H9 (cell line): ENCODE measurements around the gene TAS1R1. TPM values are rescaled to one million over a fixed set of nuclear protein-coding genes. Genes with fewer than 3 reads are reported as not detected.
A peak's percentile ranks its signal among the peaks of the same experiment; 100 is the strongest.

Source experiments
- DNase-seq: peaks from one replicate; pipeline ENCODE4 v3.0.0-alpha.2; 2017
- H2AFZ ChIP-seq: one replicate; pipeline ENCODE4 v1.6.1; 2013; ENCODE audit warnings: mild to moderate bottlenecking, low read length, control low read depth, moderate library complexity
- H2AK5ac ChIP-seq: 2 replicates; pipeline ENCODE4 v1.6.1; 2013; ENCODE audit warnings: low read length, control low read depth, mixed read lengths; ENCODE audit not compliant: insufficient read length
- H2BK120ac ChIP-seq: one replicate; pipeline ENCODE4 v1.6.1; 2013; ENCODE audit warnings: low read depth, mild to moderate bottlenecking, low read length, control low read depth, inconsistent platforms; ENCODE audit not compliant: poor library complexity, severe bottlenecking
- H2BK12ac ChIP-seq: 2 replicates; pipeline ENCODE4 v1.6.1; 2013; ENCODE audit warnings: low read length, control low read depth, mixed read lengths, low read depth; ENCODE audit not compliant: insufficient read length
- H2BK15ac ChIP-seq: 2 replicates; pipeline ENCODE4 v1.6.1; 2013; ENCODE audit warnings: low read depth, low read length, control low read depth
- H2BK20ac ChIP-seq: one replicate; pipeline ENCODE4 v1.6.1; 2013; ENCODE audit warnings: low read depth, mild to moderate bottlenecking, low read length, control low read depth, inconsistent platforms; ENCODE audit not compliant: poor library complexity, severe bottlenecking
- H2BK5ac ChIP-seq: 2 replicates; pipeline ENCODE4 v1.6.1; 2013; ENCODE audit warnings: low read length, control low read depth, mixed read lengths; ENCODE audit not compliant: insufficient read length
- H3K14ac ChIP-seq: 2 replicates; pipeline ENCODE4 v1.6.1; 2013; ENCODE audit warnings: low read length, control low read depth; ENCODE audit not compliant: insufficient read depth
- H3K18ac ChIP-seq: 2 replicates; pipeline ENCODE4 v1.6.1; 2013; ENCODE audit warnings: low read depth, mild to moderate bottlenecking, mixed read lengths, low read length, control low read depth; ENCODE audit not compliant: insufficient read length
- H3K23ac ChIP-seq: 2 replicates; pipeline ENCODE4 v1.6.1; 2013; ENCODE audit warnings: low read length, control low read depth, mixed read lengths, low read depth; ENCODE audit not compliant: insufficient read length
- H3K23me2 ChIP-seq: 2 replicates; pipeline ENCODE4 v1.6.1; 2013; ENCODE audit warnings: low read depth, mild to moderate bottlenecking, mixed read lengths, low read length, control low read depth; ENCODE audit not compliant: insufficient read length, poor library complexity, severe bottlenecking
- H3K27ac ChIP-seq: 2 replicates; pipeline ENCODE4 v1.5.1; 2013; ENCODE audit warnings: low read length, control low read depth, mixed read lengths, low read depth; ENCODE audit not compliant: insufficient read length
- H3K27me3 ChIP-seq: 2 replicates; pipeline ENCODE4 v1.6.1; 2013; ENCODE audit warnings: low read length, control low read depth, inconsistent platforms; ENCODE audit not compliant: insufficient read depth
- H3K4ac ChIP-seq: 2 replicates; pipeline ENCODE4 v1.6.1; 2013; ENCODE audit warnings: low read depth, mild to moderate bottlenecking, control low read depth, inconsistent platforms, low read length, moderate library complexity
- H3K4me1 ChIP-seq: 2 replicates; pipeline ENCODE4 v1.6.1; 2013; ENCODE audit warnings: low read length, control low read depth, inconsistent platforms; ENCODE audit not compliant: insufficient read depth
- H3K4me2 ChIP-seq: 2 replicates; pipeline ENCODE4 v1.6.1; 2013; ENCODE audit warnings: low read length, control low read depth, mixed read lengths; ENCODE audit not compliant: insufficient read length, insufficient read depth
- H3K56ac ChIP-seq: 2 replicates; pipeline ENCODE4 v1.6.1; 2013; ENCODE audit warnings: low read depth, mild to moderate bottlenecking, mixed read lengths, low read length, control low read depth; ENCODE audit not compliant: insufficient read length
- H3K79me1 ChIP-seq: 2 replicates; pipeline ENCODE4 v1.6.1; 2013; ENCODE audit warnings: low read depth, mild to moderate bottlenecking, moderate library complexity, low read length, control low read depth, inconsistent platforms; ENCODE audit not compliant: insufficient read depth, poor library complexity, severe bottlenecking
- H3K79me2 ChIP-seq: 2 replicates; pipeline ENCODE4 v1.6.1; 2013; ENCODE audit warnings: low read length, control low read depth, inconsistent platforms; ENCODE audit not compliant: insufficient read depth
- H3K9ac ChIP-seq: 2 replicates; pipeline ENCODE4 v1.6.1; 2013; ENCODE audit warnings: low read length, control low read depth, mixed read lengths; ENCODE audit not compliant: insufficient read length; ENCODE audit errors: extremely low read depth
- H3K9me3 ChIP-seq: one replicate; pipeline ENCODE4 v1.6.1; 2013; ENCODE audit warnings: low read depth, low read length, inconsistent platforms; ENCODE audit not compliant: control insufficient read depth
- H3T11ph ChIP-seq: one replicate; pipeline ENCODE4 v1.6.1; 2013; ENCODE audit warnings: mild to moderate bottlenecking, low read length, control low read depth, inconsistent platforms
- H4K20me1 ChIP-seq: one replicate; pipeline ENCODE4 v1.6.1; 2013; ENCODE audit not compliant: control insufficient read depth, insufficient read length, insufficient read depth
- H4K5ac ChIP-seq: 2 replicates; pipeline ENCODE4 v1.6.1; 2013; ENCODE audit warnings: low read depth, mild to moderate bottlenecking, mixed read lengths, low read length, control low read depth; ENCODE audit not compliant: insufficient read length
- H4K8ac ChIP-seq: replicated peaks from 2 replicates; pipeline ENCODE4 v1.6.1; 2013; ENCODE audit warnings: low read length, control low read depth, mixed read lengths, low read depth; ENCODE audit not compliant: insufficient read length
- H4K91ac ChIP-seq: 2 replicates; pipeline ENCODE4 v1.6.1; 2013; ENCODE audit warnings: low read depth, mild to moderate bottlenecking, moderate library complexity, mixed read lengths, low read length, control low read depth; ENCODE audit not compliant: insufficient read length
- H3K27ac Mint-ChIP-seq, 3 experiments: 2 replicates in 2 of 3; 3 replicates in 1 of 3; pipeline ENCODE4 v1.8.0; 2020 to 2021; ENCODE audit warnings: mixed read lengths in 3 of 3, mild to moderate bottlenecking in 1 of 3, moderate library complexity in 1 of 3
- H3K27me3 Mint-ChIP-seq: 2 replicates; pipeline ENCODE4 v1.8.0; 2021; ENCODE audit warnings: low read depth, mild to moderate bottlenecking, moderate library complexity, mixed read lengths
- H3K36me3 Mint-ChIP-seq, 3 experiments: 2 replicates in 2 of 3; 3 replicates in 1 of 3; pipeline ENCODE4 v1.8.0; 2020 to 2021; ENCODE audit warnings: low read depth in 3 of 3, mixed read lengths in 3 of 3; ENCODE audit not compliant: insufficient read depth in 1 of 3
- H3K4me1 Mint-ChIP-seq, 2 experiments: 2 replicates each; pipeline ENCODE4 v1.8.0; 2020; ENCODE audit warnings: mixed read lengths in 2 of 2
- H3K4me3 Mint-ChIP-seq, 2 experiments: 2 replicates in 1 of 2; 3 replicates in 1 of 2; pipeline ENCODE4 v1.8.0; 2020 to 2021; ENCODE audit warnings: mild to moderate bottlenecking in 2 of 2, mixed read lengths in 2 of 2, moderate library complexity in 1 of 2
- H3K9me3 Mint-ChIP-seq, 2 experiments: 2 replicates in 1 of 2; 3 replicates in 1 of 2; pipeline ENCODE4 v1.8.0; 2020; ENCODE audit warnings: mild to moderate bottlenecking in 2 of 2, mixed read lengths in 2 of 2, moderate library complexity in 1 of 2
- CTCF ChIP-seq: fragments of 200-600 bp; sonication (generic); conservative IDR thresholded peaks from 3 replicates; pipeline ENCODE4 v1.8.0; 2021; ENCODE audit warnings: antibody characterized with exemption, mild to moderate bottlenecking
- WGBS: extraction: QIAGEN DNeasy Blood & Tissue Kit; methylation state at CpG from one replicate; pipeline ENCODE4 v1.1.7; 2013; ENCODE audit warnings: missing lambda C conversion rate, low lambda C conversion rate, mixed read lengths; ENCODE audit not compliant: insufficient read length; ENCODE audit errors: extremely low coverage; 5-methylcytosine and 5-hydroxymethylcytosine counted together
- total RNA-seq: library from RNA; stranded (reverse); gene quantifications from 2 replicates; pipeline ENCODE4 v1.2.1, GENCODE V29; 2021

TAS1R1 gene
- total RNA-seq, 1 experiment from 2014 or later, result not detected

- Histone ChIP-seq H3K18ac (no peak overlapping the region), H4K5ac (no peak overlapping the region), H3K56ac (no peak overlapping the region), H3K27ac (no peak overlapping the region), H3K79me1 (no peaks in the 10 kb centered on the region), H3K23me2 (no peaks in the 10 kb centered on the region), H2BK5ac (no peak overlapping the region), H3K9me3 (no peaks in the 10 kb centered on the region), H2BK12ac (no peak overlapping the region), H3K4ac (no peak overlapping the region), H3K4me1 (no peaks in the 10 kb centered on the region), H2AFZ (no peak overlapping the region), H2BK120ac (no peak overlapping the region), H2AK5ac (no peak overlapping the region), H2BK15ac (no peak overlapping the region), H3K23ac (no peak overlapping the region), H3K27me3 (no peaks in the 10 kb centered on the region), H4K8ac (no peak overlapping the region), H3K14ac (no peak overlapping the region; the same call in 1 of the 2 replicates), H4K91ac (no peak overlapping the region), H3K9ac (no peak overlapping the region), H4K20me1 (no peaks in the 10 kb centered on the region), H2BK20ac (no peak overlapping the region), H3T11ph (no peak overlapping the region), H3K79me2 (no peaks in the 10 kb centered on the region), H3K4me2 (peak overlapping the region; percentile 12)
- DNase-seq, result peak; percentile 95
- no peak for TF ChIP-seq CTCF
- WGBS, result no CpG with 5 or more reads among the region's 13 CpGs
- Mint-ChIP-seq H3K27ac (peak overlapping the region; percentile 89 to 94 (median 90); a peak in 6 of 7 replicates), H3K4me1 (peaks cover 27 to 28% of the 10 kb centered on the region in 2 experiments), H3K4me3 (no peak overlapping the region), H3K27me3 (no peaks in the 10 kb centered on the region), H3K9me3 (no peaks in the 10 kb centered on the region), H3K36me3 (peaks cover 0 to 6% (median 5%) of the 10 kb centered on the region in 3 experiments; a peak in 3 of 7 replicates)
Measured at GRCh38 chr1:6519935-6520671, 35.0 kb upstream of the TAS1R1 start.
